Liver (tissue), 9 donors: Measurements from ENCODE around the gene TMTC2. TPM values are rescaled to one million over a fixed set of nuclear protein-coding genes. Genes with fewer than 3 reads are reported as not detected.

Experiments
- DNase-seq: peaks from one replicate; pipeline ENCODE4 v3.0.0-alpha.2; 2017; ENCODE audit warnings: low spot score
- H3K27ac ChIP-seq, 2 donors: one replicate each; pipeline ENCODE4 v1.7.0; 2013; ENCODE audit warnings: inconsistent platforms in 2 of 2, low read length in 2 of 2, control low read depth in 1 of 2, low read depth in 1 of 2, mild to moderate bottlenecking in 1 of 2
- H3K27me3 ChIP-seq, 4 donors: one replicate each; pipeline versions ENCODE4 v1.6.1 to v1.7.0; 2013; ENCODE audit warnings: low read length in 3 of 4, inconsistent platforms in 1 of 4, mild to moderate bottlenecking in 1 of 4, moderate library complexity in 1 of 4; ENCODE audit not compliant: control insufficient read depth in 4 of 4, insufficient read depth in 4 of 4
- H3K36me3 ChIP-seq, 4 donors: one replicate each; pipeline versions ENCODE4 v1.6.1 to v1.7.0; 2013; ENCODE audit warnings: low read length in 3 of 4, mild to moderate bottlenecking in 3 of 4, low read depth in 1 of 4, moderate library complexity in 1 of 4; ENCODE audit not compliant: control insufficient read depth in 4 of 4, insufficient read depth in 3 of 4
- H3K4me1 ChIP-seq, 4 donors: one replicate each; pipeline versions ENCODE4 v1.6.1 to v1.7.0; 2013; ENCODE audit warnings: low read length in 3 of 4, mild to moderate bottlenecking in 3 of 4, moderate library complexity in 1 of 4; ENCODE audit not compliant: control insufficient read depth in 4 of 4, insufficient read depth in 4 of 4
- H3K4me3 ChIP-seq, 3 donors: one replicate each; pipeline versions ENCODE4 v1.6.1 to v1.7.0; 2013; ENCODE audit warnings: low read length in 3 of 3, control low read depth in 1 of 3, low read depth in 1 of 3, mild to moderate bottlenecking in 1 of 3
- H3K9ac ChIP-seq, 2 donors: one replicate each; pipeline ENCODE4 v1.7.0; 2013; ENCODE audit warnings: low read length in 2 of 2, mild to moderate bottlenecking in 2 of 2, moderate library complexity in 2 of 2, control low read depth in 1 of 2, low read depth in 1 of 2
- H3K9me3 ChIP-seq, 4 donors: one replicate each; pipeline versions ENCODE4 v1.6.1 to v1.7.0; 2013; ENCODE audit warnings: low read length in 3 of 4; ENCODE audit not compliant: control insufficient read depth in 4 of 4
- ATF3 ChIP-seq: IDR thresholded peaks from 2 replicates; pipeline ENCODE4 v1.6.1; 2016; ENCODE audit warnings: antibody characterized with exemption
- CTCF ChIP-seq: fragments of 150-350 bp; IDR thresholded peaks from 2 replicates; pipeline ENCODE4 v1.5.1; 2017; ENCODE audit warnings: improper control_type of control experiment, low read depth, low read length; ENCODE audit not compliant: missing input control
- EGR1 ChIP-seq, 2 donors: IDR thresholded peaks; 2 replicates each; pipeline ENCODE4 v1.6.1; 2016 to 2018; ENCODE audit warnings: antibody characterized with exemption in 2 of 2, low read depth in 2 of 2
- FOXA1 ChIP-seq: IDR thresholded peaks from 2 replicates; pipeline ENCODE4 v1.6.1; 2016; ENCODE audit warnings: antibody characterized with exemption
- FOXA2 ChIP-seq: IDR thresholded peaks from 2 replicates; pipeline ENCODE4 v1.6.1; 2016; ENCODE audit warnings: antibody characterized with exemption
- GABPA ChIP-seq, 2 donors: IDR thresholded peaks in 1 of 2; conservative IDR thresholded peaks in 1 of 2; 2 replicates each; pipeline ENCODE4 v1.6.1; 2016; ENCODE audit warnings: antibody characterized with exemption in 2 of 2, mild to moderate bottlenecking in 1 of 2, moderate library complexity in 1 of 2
- HNF4A ChIP-seq, 2 donors: conservative IDR thresholded peaks; 2 replicates each; pipeline ENCODE4 v1.6.1; 2016; ENCODE audit warnings: antibody characterized with exemption in 2 of 2, mild to moderate bottlenecking in 2 of 2
- HNF4G ChIP-seq: IDR thresholded peaks from 2 replicates; pipeline ENCODE4 v1.6.1; 2016; ENCODE audit warnings: antibody characterized with exemption
- JUND ChIP-seq, 2 donors: IDR thresholded peaks; 2 replicates each; pipeline ENCODE4 v1.6.1; 2016; ENCODE audit warnings: antibody characterized with exemption in 2 of 2
- MAX ChIP-seq: IDR thresholded peaks from 2 replicates; pipeline ENCODE4 v1.6.1; 2016; ENCODE audit warnings: antibody characterized with exemption
- NR2F2 ChIP-seq: IDR thresholded peaks from 2 replicates; pipeline ENCODE4 v1.6.1; 2016; ENCODE audit warnings: antibody characterized with exemption
- RAD21 ChIP-seq, 2 donors: IDR thresholded peaks; 2 replicates each; pipeline ENCODE4 v1.6.1; 2016; ENCODE audit warnings: antibody characterized with exemption in 2 of 2, mild to moderate bottlenecking in 2 of 2
- REST ChIP-seq: IDR thresholded peaks from 2 replicates; pipeline ENCODE4 v1.6.1; 2016; ENCODE audit warnings: antibody characterized with exemption, mild to moderate bottlenecking
- RXRA ChIP-seq, 2 donors: IDR thresholded peaks; 2 replicates each; pipeline ENCODE4 v1.6.1; 2017 to 2018; ENCODE audit warnings: antibody characterized with exemption in 2 of 2, mild to moderate bottlenecking in 1 of 2
- SP1 ChIP-seq: IDR thresholded peaks from 2 replicates; pipeline ENCODE4 v1.6.1; 2018; ENCODE audit warnings: antibody characterized with exemption, mild to moderate bottlenecking
- YY1 ChIP-seq: IDR thresholded peaks from 2 replicates; pipeline ENCODE4 v1.6.1; 2016; ENCODE audit warnings: antibody characterized with exemption, mild to moderate bottlenecking
- ZBTB33 ChIP-seq: IDR thresholded peaks from 2 replicates; pipeline ENCODE4 v1.6.1; 2016; ENCODE audit warnings: antibody characterized with exemption
- WGBS: extraction: QIAGEN DNeasy Blood & Tissue Kit; methylation state at CpG from one replicate; pipeline ENCODE4 v1.1.7; 2013; 5-methylcytosine and 5-hydroxymethylcytosine counted together
- polyA plus RNA-seq, 2 donors: library from polyadenylated mRNA; stranded (reverse) in 1 of 2; unstranded in 1 of 2; fragments of 200-250 nt in 1 of 2; fragments of >200 nt in 1 of 2; fragmentation: Nextera tagmentation in 1 of 2; extraction: Ambion mirVana in 1 of 2; gene quantifications; one replicate each; pipeline versions ENCODE4 v1.2.1 to v1.2.3, GENCODE V29; 2013 to 2015
- total RNA-seq, 2 donors: library from RNA; depleted of rRNA; stranded (reverse); fragments of >200 nt; gene quantifications; one replicate each; pipeline ENCODE4 v1.2.3, GENCODE V29; 2014
- donor health status: healthy.
- donor health status: healthy.
- donor health status: healthy.
- donor health status: healthy.
- donor health status: healthy.

Gene TMTC2
- total and polyA plus RNA-seq, 4 donors: 0.36 to 3.0 (median 0.61) TPM

- no peak overlapping the region for H3K9ac ChIP-seq
- no peaks in the 10 kb centered on the region for H3K27me3 ChIP-seq
- H3K36me3 ChIP-seq: no peaks in the 10 kb centered on the region
- 71% methylated on average over 4 of the region's 4 CpGs for WGBS
- TF ChIP-seq MAX (no peak), EGR1 (IDR thresholded peaks at IDR 0.05; ENCODE audit: low read depth in 2 of 2) (no peak), ZBTB33 (no peak), JUND (IDR thresholded peaks at IDR 0.05) (no peak), FOXA1 (no peak), RXRA (IDR thresholded peaks at IDR 0.05) (no peak), RAD21 (IDR thresholded peaks at IDR 0.05) (no peak), REST (no peak), NR2F2 (no peak)
- no peaks in the 10 kb centered on the region for H3K4me1 ChIP-seq
- no peak for DNase-seq
- H3K9me3 ChIP-seq: peaks cover 0 to 3% (median 0%) of the 10 kb centered on the region in 4 donors
- no peak overlapping the region for H3K27ac ChIP-seq
- no peak overlapping the region for H3K4me3 ChIP-seq
These were observed 13.8 kb upstream of the TMTC2 start for GRCh38 chr12:82672811-82673495.

- Histone ChIP-seq H3K27ac (no peak overlapping the region), H3K9ac (no peak overlapping the region), H3K4me3 (no peak overlapping the region), H3K4me1 (no peaks in the 10 kb centered on the region), H3K27me3 (no peaks in the 10 kb centered on the region), H3K9me3 (peaks cover 0 to 3% (median 0%) of the 10 kb centered on the region in 4 donors), H3K36me3 (no peaks in the 10 kb centered on the region)
- DNase-seq: no peak
- WGBS: 92% methylated on average over 1 of the region's 1 CpG
- TF ChIP-seq CTCF: no peak
- no peak for TF ChIP-seq FOXA1
- no peak for TF ChIP-seq YY1
- no peak for TF ChIP-seq ZBTB33
- no peak for TF ChIP-seq FOXA2
- TF ChIP-seq HNF4G: no peak
- no peak for TF ChIP-seq ATF3
- TF ChIP-seq EGR1 (IDR thresholded peaks at IDR 0.05; ENCODE audit: low read depth in 2 of 2): no peak
- no peak for TF ChIP-seq SP1
- no peak for TF ChIP-seq NR2F2
- no peak for TF ChIP-seq RXRA (IDR thresholded peaks at IDR 0.05)
- TF ChIP-seq REST: no peak
- no peak for TF ChIP-seq RAD21 (IDR thresholded peaks at IDR 0.05)
- TF ChIP-seq JUND (IDR thresholded peaks at IDR 0.05): no peak
- no peak for TF ChIP-seq MAX
- no peak for TF ChIP-seq GABPA (IDR thresholded peaks at IDR 0.05 in 1 of 2, conservative IDR thresholded peaks at IDR 0.05 in 1 of 2)
- TF ChIP-seq HNF4A (conservative IDR thresholded peaks at IDR 0.05): no peak
These were observed 13.0 kb upstream of the TMTC2 start for GRCh38 chr12:82673698-82674097.
